HT1080 (cell line): ENCODE data around the gene FAR1. TPM values are rescaled to one million over a fixed set of nuclear protein-coding genes. Genes with fewer than 3 reads are reported as not detected.

Experiments
- DNase-seq: peaks from one replicate; pipeline ENCODE4 v3.0.0-alpha.2; 2015; ENCODE audit warnings: low read depth
- total RNA-seq: library from RNA; depleted of rRNA; stranded (reverse); fragments of >200 nt; shearing (Covaris generic); gene quantifications from 2 replicates; pipeline ENCODE4 v1.2.3, GENCODE V29; 2014

FAR1 gene
- total RNA-seq, 1 experiment from 2014 or later, result 63.5 TPM

GRCh38 chr11:13669544-13670488 lies 1.3 kb downstream of the FAR1 start:
- DNase-seq, result peak; percentile 15

- no peak for DNase-seq
Observed at GRCh38 chr11:13672576-13673210, 4.2 kb downstream of the FAR1 start.

GRCh38 chr11:13674799-13675509 lies 6.5 kb downstream of the FAR1 start:
- DNase-seq, result no peak

GRCh38 chr11:13676576-13676975 lies 8.1 kb downstream of the FAR1 start:
- no peak for DNase-seq

- DNase-seq, result no peak
Observed at GRCh38 chr11:13679768-13680167, 11.3 kb downstream of the FAR1 start.

GRCh38 chr11:13680501-13681264 lies 12.2 kb downstream of the FAR1 start:
- DNase-seq, result no peak

GRCh38 chr11:13681446-13681845 lies 13.0 kb downstream of the FAR1 start:
- DNase-seq, result no peak

- no peak for DNase-seq
Observed at GRCh38 chr11:13682212-13682611, 13.7 kb downstream of the FAR1 start.

GRCh38 chr11:13685461-13686108 lies 17.1 kb downstream of the FAR1 start:
- no peak for DNase-seq

GRCh38 chr11:13686776-13687175 lies 18.3 kb downstream of the FAR1 start:
- no peak for DNase-seq

- no peak for DNase-seq
Observed at GRCh38 chr11:13687271-13687670, 18.8 kb downstream of the FAR1 start.

- DNase-seq, result no peak
Observed at GRCh38 chr11:13691286-13691899, 22.9 kb downstream of the FAR1 start.

GRCh38 chr11:13692172-13692571 lies 23.7 kb downstream of the FAR1 start:
- no peak for DNase-seq

GRCh38 chr11:13694115-13694514 lies 25.6 kb downstream of the FAR1 start:
- no peak for DNase-seq

GRCh38 chr11:13695886-13696285 lies 27.4 kb downstream of the FAR1 start:
- no peak for DNase-seq

- no peak for DNase-seq
Observed at GRCh38 chr11:13697710-13698109, 29.2 kb downstream of the FAR1 start.

GRCh38 chr11:13698132-13698531 lies 29.7 kb downstream of the FAR1 start:
- DNase-seq, result no peak

- no peak for DNase-seq
Observed at GRCh38 chr11:13699041-13699440, 30.6 kb downstream of the FAR1 start.

GRCh38 chr11:13699870-13700269 lies 31.4 kb downstream of the FAR1 start:
- no peak for DNase-seq

GRCh38 chr11:13701506-13701905 lies 33.0 kb downstream of the FAR1 start:
- DNase-seq, result no peak
